NCI-H82 (cell line): Measurements from ENCODE around the gene GLG1.
"Not testable (repeated sequence)": the region's sequence is repeated elsewhere in the genome, so short reads cannot be mapped to it uniquely, and the experiment has no call there.

Source experiments
- DNase-seq: peaks from one replicate; lab custom pipeline; 2025; lab: John Stamatoyannopoulos, UW

The GLG1 gene

GRCh38 chr16:74443624-74444346 lies 163.1 kb downstream of the GLG1 start:
- DNase-seq: not testable (repeated sequence)

DNA sequence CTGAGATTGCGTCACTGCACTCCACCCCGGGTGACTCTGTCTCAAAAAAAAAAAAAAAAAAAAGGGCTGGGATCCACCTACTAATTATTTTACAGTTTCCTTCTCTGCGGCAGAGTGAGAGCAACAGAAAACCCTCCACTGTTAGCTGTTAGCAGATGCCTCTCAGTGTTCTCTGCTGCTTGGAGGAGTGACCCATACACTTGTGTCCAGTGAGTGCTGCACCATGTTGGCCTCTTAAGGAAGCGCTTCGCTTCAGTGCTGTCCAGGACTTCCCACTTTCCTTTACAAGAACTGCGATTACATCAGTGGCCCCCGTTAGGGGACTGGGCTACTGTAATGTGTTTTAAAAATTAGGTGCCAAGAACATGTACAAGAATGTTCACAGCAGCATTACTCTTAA lies 167.2 kb downstream of the GLG1 start:
- no peak for DNase-seq

GRCh38 chr16:74438492-74438979 lies 168.4 kb downstream of the GLG1 start:
- no peak for DNase-seq

GRCh38 chr16:74431516-74431915 lies 175.4 kb downstream of the GLG1 start:
- no peak for DNase-seq

DNA sequence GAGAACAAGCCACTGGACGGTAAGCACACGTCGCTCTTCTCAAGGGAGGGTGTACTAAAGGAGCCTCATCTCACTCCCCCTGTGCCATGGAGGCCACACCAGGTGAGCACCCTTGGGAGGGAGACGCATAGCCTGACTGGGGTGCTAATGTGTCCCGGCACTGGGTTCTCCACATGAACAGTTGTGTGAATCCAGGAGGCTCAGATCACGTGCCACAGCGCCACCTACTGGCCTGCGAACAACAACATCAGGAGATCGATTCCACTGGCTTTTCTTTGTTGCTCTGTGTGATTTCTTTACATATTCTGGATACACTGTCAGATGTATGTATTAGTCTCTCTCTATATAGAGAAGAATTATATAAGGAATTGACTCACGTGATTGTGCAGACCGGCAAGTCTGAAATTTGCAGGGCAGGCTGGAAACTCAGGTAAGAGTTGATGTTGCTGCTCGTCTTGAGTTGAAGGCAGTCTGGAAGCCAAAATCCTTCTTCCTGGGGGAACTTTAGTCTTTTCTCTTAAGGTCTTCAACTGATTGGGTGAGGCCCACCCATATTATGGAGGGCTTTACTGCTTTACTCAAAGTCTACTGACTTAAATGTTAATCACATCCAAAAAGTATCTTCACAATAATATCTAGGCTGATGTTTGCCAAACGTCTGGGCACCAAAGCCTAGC lies 176.7 kb downstream of the GLG1 start:
- peak; percentile 60 for DNase-seq

- DNase-seq: not testable (repeated sequence)
These were observed 178.4 kb downstream of the GLG1 start for GRCh38 chr16:74428493-74428892.

- not testable (repeated sequence) for DNase-seq
These were observed 181.2 kb downstream of the GLG1 start for GRCh38 chr16:74425751-74426150.

DNA sequence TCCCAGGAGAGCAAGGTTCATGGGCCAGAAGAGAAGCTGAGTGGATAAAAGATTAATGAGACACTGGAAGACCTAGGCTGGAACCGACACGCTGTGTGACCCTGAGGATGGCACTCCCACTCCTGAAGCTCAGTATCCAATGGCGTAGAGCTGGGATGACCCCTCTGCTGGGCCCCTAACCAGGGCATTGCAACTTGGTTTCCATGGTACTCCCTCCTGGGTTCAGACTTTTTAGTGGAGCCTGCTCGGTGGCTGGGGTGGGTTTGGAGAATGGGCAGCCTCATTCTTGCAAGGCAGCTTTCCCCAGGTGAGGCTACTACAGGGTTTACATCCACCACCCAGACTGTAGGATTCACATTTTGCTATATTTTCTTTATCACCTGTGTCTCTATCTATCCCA lies 183.2 kb downstream of the GLG1 start:
- DNase-seq: not testable (repeated sequence)

DNA sequence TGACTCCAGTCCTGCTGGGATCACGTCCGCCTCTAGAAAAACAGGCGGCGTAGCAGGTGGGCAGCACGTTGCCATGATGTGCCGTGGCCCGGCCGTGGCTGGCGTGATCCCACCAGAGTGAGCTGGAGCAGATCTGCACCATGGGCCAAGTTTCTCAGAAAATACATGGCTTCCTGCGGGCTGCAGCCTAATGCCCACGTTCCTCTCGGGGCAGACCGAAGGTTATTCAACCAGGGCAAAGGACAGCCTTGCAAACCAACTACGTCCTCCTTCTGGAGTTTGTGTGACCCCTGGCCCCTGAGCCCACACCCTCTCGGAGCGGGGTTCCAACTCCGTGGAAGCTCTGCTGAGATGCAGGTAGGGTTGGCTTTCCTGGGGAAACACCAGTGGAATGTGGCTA lies 184.8 kb downstream of the GLG1 start:
- not testable (repeated sequence) for DNase-seq

DNA sequence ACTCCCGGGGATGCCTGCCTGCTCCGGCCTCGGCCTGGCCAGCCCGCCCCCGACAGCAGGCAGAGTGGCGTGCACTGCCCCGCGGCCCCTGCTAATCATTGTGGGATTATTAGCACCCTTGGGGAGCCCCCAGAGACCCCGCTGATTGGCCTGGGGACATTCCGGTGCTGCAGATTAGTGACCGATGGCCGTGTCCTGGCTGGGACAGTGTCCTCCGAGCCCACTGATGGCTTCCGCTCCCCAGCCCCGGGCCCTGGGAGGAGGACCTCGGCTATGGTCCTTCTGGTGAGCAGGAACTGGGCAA lies 185.5 kb downstream of the GLG1 start:
- not testable (repeated sequence) for DNase-seq

GRCh38 chr16:74420612-74421481 lies 186.1 kb downstream of the GLG1 start, which contains the start of gene CLEC18B:
TSS of gene CLEC18B (minus strand) at chr16:74421478. CDS start at chr16:74421270, 208 bp downstream.
- not testable (repeated sequence) for DNase-seq

- not testable (repeated sequence) for DNase-seq
These were observed 187.1 kb downstream of the GLG1 start for GRCh38 chr16:74419811-74420210.

GRCh38 chr16:74417897-74418296 lies 189.0 kb downstream of the GLG1 start:
- DNase-seq: not testable (repeated sequence)

DNA sequence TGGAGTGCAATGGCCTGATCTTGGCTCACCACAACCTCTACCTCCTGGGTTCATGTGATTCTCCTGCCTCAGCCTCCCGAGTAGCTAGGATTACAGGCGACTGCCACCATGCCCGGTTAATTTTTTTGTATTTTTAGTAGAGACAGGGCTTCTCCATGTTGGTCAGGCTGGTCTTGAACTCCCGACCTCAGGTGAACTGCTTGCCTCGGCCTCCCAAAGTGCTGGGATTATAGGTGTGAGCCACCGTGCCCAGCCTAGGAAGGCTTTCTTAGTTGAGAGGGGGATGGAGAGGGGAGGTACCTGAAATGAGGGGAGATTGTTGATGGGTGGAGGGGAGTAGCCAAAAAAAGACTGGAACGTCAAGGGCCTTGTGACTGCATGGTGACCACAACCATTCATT lies 193.0 kb downstream of the GLG1 start:
- not testable (repeated sequence) for DNase-seq

DNA sequence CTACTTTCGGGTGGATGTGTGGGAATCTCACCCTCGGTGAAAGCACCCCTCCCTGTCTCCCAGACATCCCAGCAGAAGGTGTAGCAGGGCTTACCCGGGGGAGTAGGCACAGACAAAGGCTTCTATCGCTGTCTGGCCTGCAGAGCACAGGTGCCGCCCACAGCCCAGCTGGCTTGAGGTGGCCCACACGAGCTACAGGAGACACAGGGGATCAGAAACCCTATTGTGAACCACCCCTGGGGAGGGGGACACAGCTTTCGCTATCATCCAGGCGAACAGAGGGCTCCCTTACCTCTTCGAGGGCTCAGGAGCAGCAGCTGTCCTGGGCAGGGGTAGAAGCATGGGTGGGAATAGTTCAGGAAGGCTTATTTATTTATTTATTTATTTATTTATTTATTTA lies 193.4 kb downstream of the GLG1 start:
- not testable (repeated sequence) for DNase-seq

DNA sequence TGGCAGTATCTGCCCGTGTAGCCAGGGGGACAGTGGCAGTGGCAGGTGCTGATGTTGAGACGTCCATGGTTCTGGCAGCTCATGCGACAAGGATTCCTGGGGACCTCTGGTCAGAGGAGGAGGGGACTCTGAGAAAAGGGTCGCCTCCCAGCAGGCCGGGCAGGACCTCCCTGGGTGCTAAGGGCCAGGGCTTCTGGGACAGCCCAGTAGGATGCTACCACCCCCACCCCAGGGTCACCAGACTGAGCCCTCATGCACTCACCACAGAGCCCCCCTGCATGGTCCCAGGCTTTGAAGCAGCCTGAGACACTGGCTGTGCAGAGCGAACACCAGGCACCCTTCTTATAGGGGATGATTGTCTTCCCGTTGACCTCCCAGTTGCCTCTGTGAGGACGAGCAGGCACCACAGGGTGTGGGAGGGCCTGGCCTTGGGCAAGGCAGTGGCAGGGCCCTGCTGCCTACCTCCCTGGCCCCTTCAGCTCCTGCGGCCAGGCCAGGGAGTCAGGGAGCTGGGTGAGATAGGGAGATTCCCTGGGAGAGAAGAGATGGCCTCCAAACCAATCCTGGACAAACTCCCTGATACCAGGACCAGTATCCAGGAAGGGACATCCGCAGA lies 194.0 kb downstream of the GLG1 start:
- DNase-seq: not testable (repeated sequence)

DNA sequence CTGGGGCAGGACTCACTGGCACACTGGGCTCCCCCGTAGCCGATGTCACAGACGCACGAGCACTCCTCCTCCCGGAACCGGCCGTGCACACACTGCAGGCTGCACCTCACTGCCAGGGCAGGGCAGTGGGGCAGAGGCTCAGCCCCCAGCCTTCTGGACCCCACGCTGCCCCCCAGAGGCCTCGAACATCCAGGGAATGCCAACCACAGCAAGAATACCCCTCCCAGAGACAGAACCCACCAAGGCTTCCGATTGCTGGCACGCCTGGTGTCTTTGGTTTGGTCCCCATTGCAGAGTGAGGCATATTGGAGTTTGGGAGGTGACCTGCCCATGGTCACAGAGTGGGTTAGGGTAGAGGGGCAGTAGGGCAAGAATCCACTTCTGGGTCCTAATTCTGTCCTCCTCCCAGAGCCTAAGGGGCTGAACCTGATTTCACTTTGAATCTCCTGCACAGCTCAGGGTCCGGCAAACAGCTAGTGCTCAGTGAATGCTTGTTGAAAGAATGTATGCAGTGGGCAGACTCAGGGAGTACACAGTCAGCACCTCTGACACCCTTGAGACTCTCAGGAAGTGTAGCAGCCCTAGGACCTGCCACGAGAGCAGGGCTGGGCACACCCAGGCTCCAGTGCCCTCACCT lies 194.7 kb downstream of the GLG1 start:
- DNase-seq: not testable (repeated sequence)

DNA sequence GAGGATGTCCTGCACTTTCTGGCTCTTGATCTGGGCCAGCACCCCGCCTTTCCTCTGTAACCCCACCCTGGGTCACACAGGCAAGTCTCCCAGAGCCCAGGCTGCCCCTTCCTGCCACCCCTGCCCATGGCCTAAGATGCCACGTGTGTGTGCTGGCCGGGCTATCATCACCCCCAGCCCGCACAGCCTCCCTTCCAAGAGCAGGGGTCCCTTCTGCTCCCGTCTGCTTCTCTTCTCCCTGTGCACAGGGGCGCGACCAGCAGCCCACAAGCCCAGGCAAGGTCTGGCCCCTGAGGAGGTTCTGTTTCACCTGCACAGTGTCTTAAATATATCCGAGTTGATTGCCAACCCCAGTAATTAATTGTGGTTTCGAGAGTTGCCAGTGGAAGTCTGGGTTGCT lies 195.9 kb downstream of the GLG1 start:
- not testable (repeated sequence) for DNase-seq

- not testable (repeated sequence) for DNase-seq
These were observed 196.6 kb downstream of the GLG1 start for GRCh38 chr16:74410057-74410957.
